PFSK-1 (cell line): ENCODE results near the gene EME2.

Source experiments
- FOXP2 ChIP-seq: optimal IDR thresholded peaks from 2 replicates; pipeline ENCODE3; 2011; ENCODE audit warnings: borderline replicate concordance, control low read depth, inconsistent platforms; ENCODE audit not compliant: insufficient read depth; ENCODE audit errors: extremely low read length, extremely low read depth
- POLR2AphosphoS5 ChIP-seq: IDR thresholded peaks from 2 replicates; pipeline ENCODE4 v1.6.1; 2012; ENCODE audit warnings: low read depth, mild to moderate bottlenecking, control low read depth, low read length, moderate library complexity
- REST ChIP-seq, 2 experiments: IDR thresholded peaks; 2 replicates each; pipeline versions ENCODE4 v1.6.1 to v1.8.0; 2011 to 2012; ENCODE audit warnings: low read depth in 2 of 2, low read length in 2 of 2, control low read depth in 1 of 2, inconsistent platforms in 1 of 2, mild to moderate bottlenecking in 1 of 2, moderate library complexity in 1 of 2; ENCODE audit not compliant: insufficient read depth in 1 of 2
- SIN3A ChIP-seq: IDR thresholded peaks from 2 replicates; pipeline ENCODE4 v1.6.1; 2012; ENCODE audit warnings: mild to moderate bottlenecking, low read length, moderate library complexity, borderline replicate concordance; ENCODE audit not compliant: insufficient read depth
- TAF1 ChIP-seq: IDR thresholded peaks from 2 replicates; pipeline ENCODE4 v1.6.1; 2012; ENCODE audit warnings: low read length, control low read depth, borderline replicate concordance; ENCODE audit not compliant: insufficient read depth

EME2 gene

GRCh38 chr16:1818873-1819525, 46.4 kb downstream of the EME2 start:
- TF ChIP-seq POLR2AphosphoS5: no peak
- no peak for TF ChIP-seq SIN3A
- no peak for TF ChIP-seq TAF1

- TF ChIP-seq FOXP2 (no peak), REST (IDR thresholded peaks at IDR 0.05; ENCODE audit: insufficient read depth in 1 of 2, low read depth in 2 of 2, low read length in 2 of 2) (no peak), POLR2AphosphoS5 (no peak), TAF1 (no peak), SIN3A (no peak)
These were observed 47.0 kb downstream of the EME2 start for GRCh38 chr16:1819611-1820010.

- no peak for TF ChIP-seq REST (IDR thresholded peaks at IDR 0.05; ENCODE audit: insufficient read depth in 1 of 2, low read depth in 2 of 2, low read length in 2 of 2)
- TF ChIP-seq TAF1: no peak
- no peak for TF ChIP-seq SIN3A
- no peak for TF ChIP-seq POLR2AphosphoS5
- TF ChIP-seq FOXP2: no peak
These were observed 47.7 kb downstream of the EME2 start for GRCh38 chr16:1820096-1820945.

GRCh38 chr16:1820946-1821290, 48.3 kb downstream of the EME2 start:
- TF ChIP-seq TAF1 (no peak), SIN3A (no peak), REST (IDR thresholded peaks at IDR 0.05; ENCODE audit: insufficient read depth in 1 of 2, low read depth in 2 of 2, low read length in 2 of 2) (no peak), POLR2AphosphoS5 (no peak), FOXP2 (no peak)

GRCh38 chr16:1821861-1822611, 49.4 kb downstream of the EME2 start:
- TF ChIP-seq SIN3A: no peak
- no peak for TF ChIP-seq REST (IDR thresholded peaks at IDR 0.05; ENCODE audit: insufficient read depth in 1 of 2, low read depth in 2 of 2, low read length in 2 of 2)
- no peak for TF ChIP-seq POLR2AphosphoS5
- no peak for TF ChIP-seq TAF1
- no peak for TF ChIP-seq FOXP2
